NCI-H2196 treated with DMSO at 0.1 percent for 48 hours (cell line): ENCODE data around the gene ERBB4.
"Not testable (repeated sequence)": the region's sequence is repeated elsewhere in the genome, so short reads cannot be mapped to it uniquely, and the experiment has no call there.

Source experiments
- DNase-seq: peaks from one replicate; lab custom pipeline; 2025; ENCODE audit not compliant: unreplicated experiment; lab: John Stamatoyannopoulos, UW

ERBB4 gene

DNA sequence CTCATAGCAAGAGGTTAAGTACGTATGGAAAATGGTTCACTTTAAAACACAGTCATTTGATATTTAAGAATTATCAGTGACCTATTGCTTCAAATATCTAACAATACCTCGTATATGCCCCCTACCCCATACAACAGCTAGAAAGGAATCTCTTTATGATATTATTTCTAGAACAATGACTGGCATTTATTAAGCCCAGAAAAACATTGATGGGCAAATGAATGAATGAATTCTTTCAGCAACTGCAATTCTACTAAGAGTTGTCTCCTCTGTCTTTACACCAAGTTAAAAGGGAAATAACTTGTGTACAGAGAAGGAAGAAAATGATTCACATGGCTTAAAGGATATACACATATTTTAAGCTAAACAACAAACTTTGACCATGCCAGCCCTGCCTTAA, 384.7 kb downstream of the ERBB4 start:
- DNase-seq = no peak

DNA sequence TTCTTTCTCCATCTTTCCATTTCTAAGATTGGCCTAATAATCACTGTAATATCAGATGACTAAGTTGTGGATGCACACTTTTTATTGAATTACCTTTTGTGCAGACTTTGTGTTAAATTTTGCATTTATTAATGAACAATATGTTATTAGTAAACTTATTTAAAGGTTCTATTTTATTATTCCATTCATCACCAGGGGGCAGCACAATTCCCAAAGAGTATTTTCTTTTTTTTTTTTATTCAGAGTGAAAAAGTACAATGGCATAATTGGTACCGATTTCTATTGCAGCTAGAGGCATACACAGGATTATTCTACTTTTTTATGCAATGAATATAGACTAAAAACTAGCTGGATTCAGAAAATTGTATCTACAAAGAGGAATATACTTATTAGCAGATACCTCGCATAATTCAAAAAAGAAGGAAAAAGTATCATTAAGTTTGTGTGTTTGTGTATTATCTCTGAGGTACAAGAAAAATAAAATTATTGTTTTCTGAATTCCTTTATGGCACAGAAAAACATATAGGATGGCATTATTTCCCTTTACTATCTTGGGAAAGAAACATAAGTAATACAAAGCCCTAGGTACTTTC, 390.6 kb downstream of the ERBB4 start:
- DNase-seq = no peak

DNA sequence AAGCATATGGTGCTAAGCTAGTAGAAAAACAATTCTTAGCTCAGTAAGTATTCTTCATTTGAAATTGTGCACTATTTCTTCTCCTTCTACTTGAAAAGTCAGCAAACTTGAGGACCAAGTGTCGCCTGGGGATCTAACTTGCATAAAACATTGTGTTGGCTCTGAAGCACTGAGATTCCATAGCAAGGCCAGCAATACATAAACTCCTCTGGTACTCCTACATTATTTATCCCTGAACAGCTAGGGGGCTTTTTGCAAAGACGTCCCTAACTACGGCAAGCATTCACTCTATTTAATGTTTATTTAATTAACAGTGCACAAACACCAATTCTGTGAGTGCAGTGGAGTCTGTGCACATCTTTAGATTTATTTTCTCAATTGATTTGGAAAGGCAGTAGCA, 392.2 kb downstream of the ERBB4 start:
- no peak for DNase-seq

DNA sequence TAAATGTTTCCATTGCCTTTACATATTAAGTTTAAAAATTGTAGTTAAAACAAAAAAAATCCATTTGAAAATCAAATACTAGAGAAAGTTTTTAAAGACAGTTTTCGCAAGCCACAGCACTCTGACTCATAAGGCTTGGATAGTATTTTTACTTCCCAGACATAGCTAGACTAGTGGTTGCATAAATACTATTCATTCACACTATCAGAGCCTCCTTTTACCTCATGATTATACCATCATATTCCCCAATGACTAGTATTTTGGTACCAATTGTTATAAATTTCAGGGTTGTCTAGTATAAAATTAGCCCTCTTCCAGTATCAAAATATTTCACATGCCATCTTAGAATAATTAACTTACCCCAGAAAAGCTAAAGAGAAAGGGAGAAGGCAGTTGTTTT, 393.5 kb downstream of the ERBB4 start:
- DNase-seq = no peak

DNA sequence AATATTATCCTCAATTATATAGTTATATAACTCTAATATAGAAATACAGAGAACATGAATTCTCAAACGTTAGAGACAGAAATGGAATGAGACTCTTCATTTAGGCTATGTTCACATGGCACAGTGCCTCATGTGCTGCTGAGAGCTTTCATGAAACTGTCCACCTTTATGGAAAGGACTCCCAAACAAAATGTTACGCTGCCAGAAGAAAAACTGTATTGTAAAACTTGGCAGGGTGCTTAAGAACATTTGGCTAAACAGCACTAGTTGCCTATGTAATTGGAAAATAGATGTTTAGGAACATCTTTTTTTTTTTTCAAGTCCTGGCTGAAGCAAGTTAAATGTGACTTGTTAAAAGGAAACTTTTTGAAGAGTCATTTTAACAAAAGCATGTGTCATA, 396.0 kb downstream of the ERBB4 start:
- DNase-seq = no peak

DNA sequence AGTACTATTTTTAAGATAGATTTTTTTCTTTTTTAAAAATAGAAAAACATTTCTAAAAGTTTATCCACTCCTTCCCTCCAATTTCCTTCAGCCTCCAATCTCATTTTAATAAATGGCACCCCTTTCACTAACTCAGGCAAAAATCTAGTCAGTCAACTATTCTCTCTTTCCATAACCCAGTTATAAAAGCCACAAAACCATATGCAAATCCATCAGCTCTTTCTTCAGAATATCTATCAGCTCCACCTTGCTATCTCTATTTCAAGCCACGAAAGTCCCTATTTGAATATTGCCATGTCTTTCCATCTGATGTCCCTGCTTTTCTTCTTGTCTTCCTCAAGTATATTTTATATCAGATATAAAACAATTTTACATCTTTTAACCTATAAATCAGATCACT, 397.1 kb downstream of the ERBB4 start:
- DNase-seq = no peak

DNA sequence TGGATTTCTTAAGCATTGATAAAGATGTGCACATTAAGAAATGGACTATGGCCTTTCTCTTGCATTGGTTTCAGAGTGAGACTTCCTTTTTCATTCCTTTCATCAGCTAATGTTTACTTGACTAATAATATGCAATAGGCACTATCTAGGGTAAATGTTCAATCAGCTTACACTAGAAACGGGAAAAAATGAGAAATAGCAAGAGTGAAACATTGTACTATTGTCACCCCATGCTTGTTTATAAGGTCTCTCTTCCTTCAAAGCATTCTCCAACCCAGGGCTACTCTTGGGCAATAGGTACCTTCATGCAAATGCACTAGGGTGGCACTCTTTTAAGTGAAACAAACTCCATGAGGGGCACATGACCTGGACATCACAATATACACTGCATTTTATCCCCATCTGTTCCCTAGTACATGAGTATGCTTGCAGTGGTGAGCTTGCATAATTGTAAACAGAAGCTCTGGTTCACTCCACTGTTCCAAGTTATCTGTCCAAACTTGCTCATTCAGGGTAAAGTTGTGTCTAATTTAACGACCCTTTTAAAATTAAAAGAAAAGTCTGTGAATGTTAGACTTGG, 402.3 kb downstream of the ERBB4 start:
- no peak for DNase-seq

DNA sequence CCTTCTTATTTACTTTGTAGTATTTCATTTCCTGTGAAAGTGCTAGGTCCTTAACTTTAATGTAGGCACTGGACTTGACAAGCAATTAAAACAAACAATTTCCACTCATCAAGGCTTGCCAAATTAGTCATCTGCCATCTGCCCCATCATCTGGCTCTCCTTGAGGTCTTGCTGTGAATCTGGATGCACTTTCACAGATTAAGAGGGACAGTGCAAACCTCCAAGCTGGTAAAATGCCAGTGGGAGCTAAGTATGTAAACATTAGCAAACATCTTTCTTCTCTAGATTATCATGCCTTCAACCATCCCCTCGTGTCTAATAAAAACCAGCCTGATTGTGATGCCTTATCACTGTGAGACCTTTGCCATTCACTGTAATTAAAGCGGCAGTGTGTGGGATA, 402.9 kb downstream of the ERBB4 start:
- DNase-seq = no peak

DNA sequence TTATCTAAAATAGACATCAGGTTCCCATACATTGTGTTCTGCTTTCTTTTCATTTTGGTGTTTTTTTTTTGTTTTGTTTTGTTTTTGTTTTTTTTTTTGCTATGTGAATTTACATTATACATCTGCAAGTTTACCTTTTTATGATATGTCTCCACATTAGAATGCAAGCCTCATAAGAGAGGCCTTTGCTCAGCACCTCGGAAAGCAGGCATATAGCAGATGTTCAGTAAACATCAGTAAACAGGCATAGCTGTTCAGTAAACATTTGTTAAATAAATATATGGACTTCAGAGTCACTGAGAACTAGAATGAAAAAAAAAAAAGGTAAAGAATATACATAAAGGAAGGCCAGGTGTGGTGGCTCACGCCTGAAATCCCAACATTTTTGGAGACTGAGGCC, 405.3 kb downstream of the ERBB4 start:
- DNase-seq = no peak

DNA sequence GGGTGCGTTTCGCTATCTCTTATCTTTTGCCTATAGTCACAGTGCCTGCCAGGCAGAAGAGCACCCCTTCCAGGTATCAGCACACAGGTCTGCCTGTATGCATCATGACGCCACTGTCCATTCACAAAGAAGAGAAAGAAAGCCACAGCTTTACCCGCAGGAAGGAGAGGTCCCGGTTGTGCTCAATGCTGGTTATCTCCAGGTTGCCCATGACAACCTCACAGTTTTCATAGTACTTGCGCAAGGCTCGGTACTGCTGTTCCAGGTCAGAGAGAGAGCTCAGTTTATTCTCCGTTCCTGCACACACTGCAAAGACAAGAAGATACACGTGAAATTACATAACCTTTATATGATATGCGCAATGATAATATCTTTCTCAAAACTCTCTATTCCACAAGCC, 414.0 kb downstream of the ERBB4 start:
- DNase-seq = no peak

DNA sequence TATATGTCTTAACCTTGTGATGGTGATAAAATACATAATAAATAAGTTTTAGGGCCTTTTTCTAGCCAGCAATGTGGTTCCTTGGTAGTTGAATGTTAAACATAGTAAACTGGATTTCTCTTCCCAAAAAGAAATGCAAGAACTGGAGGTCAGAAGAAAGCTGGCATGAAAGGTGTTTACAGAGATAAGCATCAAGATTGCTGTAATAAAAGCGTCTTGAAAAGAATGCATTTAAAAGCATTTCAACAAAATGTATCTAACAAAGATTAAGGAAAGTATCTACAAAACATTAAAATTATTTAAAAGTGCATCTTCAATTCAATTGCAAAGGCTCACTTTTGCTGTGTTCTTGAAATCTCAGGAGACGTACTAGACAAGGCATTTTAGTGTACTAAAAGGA, 419.0 kb downstream of the ERBB4 start:
- DNase-seq = no peak

DNA sequence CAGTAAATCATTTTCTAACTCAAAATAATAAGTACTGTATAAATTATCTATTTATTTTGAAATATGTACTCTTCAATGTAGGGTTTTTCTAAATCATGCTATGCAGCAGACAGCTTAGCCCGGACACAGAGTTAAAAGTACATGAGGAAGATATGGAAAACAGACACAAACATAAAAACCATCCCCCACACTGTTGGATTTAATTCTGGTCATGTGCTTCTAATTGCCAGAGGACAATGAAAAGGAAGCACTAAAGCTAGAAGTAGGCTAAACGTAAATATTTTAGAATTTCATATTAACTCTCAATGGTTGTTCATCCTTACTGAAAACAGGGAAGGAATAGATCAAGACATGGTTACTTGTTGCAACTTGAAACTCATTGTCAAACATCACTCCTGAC, 420.7 kb downstream of the ERBB4 start:
- no peak for DNase-seq

DNA sequence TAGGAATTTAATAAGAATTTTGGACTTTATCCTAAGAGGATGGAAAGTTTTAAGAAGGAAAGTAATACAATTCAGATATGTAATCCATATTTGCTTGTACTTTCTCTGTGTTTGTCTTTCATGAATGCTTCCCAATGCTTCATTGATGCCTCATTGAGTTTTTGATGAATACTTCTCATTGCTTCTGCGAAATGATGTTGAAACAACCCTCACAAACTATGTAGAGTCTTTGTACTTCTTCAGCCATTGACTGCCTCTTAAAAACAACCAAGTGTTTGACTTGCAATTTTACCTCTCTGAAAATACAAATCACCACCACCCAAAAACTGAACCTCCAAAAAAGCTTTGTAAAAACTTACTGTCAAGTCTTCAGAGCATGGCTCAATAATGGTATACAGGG, 424.1 kb downstream of the ERBB4 start:
- DNase-seq = no peak

DNA sequence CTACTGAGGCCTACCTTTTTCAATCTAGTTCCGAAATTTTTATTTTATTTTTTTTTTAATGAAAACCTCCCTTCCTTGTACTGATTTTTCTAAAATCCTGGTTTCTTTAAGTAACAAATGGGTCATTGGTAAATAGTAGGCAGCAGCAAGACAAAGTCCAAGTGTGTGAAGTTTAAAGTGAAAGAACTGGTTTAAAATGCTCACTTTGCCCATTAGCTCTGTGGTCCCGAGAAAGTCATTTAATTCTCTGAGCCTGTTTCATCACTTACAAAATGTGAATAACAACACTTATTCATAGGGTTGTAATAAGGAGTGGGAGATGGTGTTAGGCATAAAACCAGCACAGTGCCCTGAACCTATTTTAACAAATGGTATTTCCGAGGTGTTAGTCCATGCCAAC, 426.2 kb downstream of the ERBB4 start:
- DNase-seq = no peak

DNA sequence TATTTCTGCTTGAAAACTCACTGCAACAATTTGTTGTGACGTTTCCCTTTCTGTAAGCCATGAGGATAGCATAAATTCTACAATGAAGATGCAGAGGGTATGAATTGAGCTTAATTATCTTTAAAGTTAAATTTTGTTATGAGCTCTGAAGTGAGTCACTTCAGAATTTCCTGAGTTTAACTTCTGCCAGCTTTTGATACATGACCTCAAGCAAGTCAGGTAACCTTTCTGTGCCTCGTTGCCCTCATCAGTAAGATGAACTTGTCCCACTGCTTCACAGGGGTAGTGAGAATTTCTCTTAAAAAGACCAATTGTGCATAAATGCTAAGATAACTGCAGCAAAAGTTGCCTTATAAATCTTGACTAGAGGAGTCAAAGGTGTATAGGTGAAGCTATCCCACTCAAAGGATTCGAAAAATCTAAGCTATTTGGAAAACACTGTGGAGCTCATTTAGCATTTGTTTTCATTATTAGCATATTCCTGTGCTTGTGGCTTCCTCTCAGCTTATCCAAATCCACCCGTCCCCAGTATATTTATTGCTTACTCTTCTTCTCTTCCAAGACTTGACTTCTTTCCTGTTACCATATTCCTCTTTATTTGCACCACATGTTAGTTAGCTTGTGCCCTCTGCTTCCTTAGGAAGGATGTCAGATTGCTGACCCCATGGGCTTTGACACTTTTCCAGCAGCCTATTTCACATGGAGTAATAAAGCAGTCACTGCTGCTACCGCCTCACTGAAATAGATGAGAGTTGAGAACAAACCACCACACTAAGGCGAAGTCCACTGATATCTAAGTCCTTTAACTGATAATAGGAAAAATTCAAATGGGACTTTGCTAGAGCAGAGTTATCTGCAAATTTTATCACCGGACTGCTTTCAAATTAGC, 428.6 kb downstream of the ERBB4 start:
- no peak for DNase-seq

DNA sequence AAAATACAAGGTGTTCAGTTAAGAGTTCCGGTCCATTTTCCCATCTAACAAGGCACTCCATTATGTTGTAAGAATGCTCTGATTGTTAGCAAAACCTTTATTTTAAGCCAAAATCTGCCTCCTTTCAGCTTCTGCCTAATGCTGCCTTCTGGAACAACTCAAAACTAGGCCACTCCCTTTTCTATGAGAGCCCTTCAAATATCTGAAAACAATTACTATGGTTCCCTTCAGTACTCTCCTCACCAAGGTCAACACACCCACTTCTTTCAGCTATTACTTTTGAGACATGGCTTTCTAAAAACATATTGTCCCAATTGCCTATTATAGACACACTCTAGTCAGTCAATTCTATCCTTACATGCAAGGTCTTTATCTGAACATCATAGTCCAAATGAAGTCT, 429.4 kb downstream of the ERBB4 start:
- DNase-seq = no peak

DNA sequence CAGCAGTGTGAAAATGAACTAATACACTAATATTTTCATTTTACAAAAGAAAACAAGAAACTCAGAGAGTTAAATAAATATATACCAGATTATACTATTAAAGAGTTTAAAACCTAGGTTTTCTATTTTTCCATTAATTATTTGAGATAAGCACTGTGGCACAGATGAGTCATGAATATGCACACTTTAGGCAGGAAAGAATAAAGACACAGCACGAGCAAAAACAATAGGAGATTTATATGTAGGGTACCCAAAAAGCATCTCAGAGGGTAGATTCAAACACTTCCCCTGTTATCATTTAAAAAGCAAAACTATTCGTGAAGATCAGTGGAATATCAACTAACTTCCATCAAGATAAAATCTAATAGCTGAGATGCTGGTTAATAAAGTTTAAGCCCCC, 430.6 kb downstream of the ERBB4 start:
- DNase-seq = no peak

DNA sequence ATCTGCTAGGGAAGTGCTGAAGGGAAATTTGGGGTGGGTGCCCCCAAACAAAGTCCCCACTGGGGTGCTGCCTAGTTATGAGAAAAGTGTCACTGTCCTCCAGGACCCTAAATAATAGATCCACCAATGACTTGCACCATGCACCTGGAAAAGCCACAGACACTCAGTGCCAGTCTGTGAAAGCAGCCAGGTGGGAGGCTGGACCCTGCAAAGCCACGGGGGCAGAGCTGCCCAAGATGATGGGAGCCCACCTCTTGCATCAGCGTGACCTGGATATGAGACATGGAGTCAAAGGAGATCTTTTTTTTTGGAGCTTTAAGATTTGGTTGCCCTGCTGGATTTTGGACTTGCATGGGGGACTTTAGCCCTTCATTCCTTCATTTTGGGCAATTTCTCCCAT, 431.6 kb downstream of the ERBB4 start:
- DNase-seq = no peak

DNA sequence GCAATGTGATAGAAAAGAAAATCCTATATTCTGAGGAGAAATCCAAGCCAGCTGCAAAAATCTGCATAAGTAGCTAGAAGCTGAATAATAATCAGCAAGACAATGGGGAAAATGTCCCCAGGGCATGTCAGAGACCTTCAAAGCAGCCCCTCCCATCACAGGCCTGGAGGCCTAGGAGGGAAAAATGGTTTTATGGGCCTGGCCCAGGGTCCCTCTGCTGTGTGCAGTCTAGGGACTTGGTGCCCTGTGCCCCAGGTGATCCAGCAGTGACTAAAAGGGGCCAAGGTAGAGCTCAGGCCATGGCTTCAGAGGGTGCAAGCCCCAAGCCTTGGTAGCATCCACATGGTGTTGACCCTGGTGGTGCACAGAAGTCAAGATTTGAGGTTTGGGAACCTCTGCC, 432.1 kb downstream of the ERBB4 start:
- not testable (repeated sequence) for DNase-seq

DNA sequence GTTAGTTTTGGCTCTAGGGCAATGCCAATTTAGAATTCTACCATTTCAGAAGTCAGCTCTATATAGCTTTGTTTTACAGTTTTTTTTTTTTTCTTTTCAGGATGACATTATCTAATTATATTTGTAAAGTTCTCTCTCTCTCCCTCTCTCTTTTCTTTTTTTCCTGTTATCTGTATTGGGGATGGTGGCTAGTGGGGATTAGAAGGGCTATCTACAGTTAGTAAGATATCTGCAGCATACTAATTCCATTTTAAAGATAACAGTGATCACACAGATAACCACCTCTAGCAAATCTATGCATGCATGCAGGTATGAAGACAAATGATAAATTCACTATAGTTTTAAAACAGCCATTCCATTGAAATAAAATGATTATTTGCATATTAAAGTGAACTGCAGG, 438.9 kb downstream of the ERBB4 start:
- DNase-seq = no peak

DNA sequence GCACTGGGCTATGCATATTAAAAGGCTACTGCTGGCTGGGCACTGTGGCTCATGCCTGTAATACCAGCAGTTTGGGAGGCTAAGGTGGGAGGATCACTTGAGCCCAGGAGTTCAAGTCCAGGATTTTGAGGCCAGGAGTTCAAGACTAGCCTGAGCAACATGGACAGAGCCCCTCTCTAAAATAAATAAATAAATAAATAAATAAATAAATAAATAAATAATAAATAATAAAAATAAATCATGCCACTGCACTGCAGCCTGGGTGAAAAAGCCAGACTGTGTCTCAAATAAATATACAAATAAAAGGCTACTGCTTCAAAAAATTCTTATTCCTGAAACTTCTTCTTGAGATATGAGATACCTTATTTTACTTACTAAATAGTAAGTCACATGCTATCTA, 439.6 kb downstream of the ERBB4 start:
- DNase-seq = no peak

DNA sequence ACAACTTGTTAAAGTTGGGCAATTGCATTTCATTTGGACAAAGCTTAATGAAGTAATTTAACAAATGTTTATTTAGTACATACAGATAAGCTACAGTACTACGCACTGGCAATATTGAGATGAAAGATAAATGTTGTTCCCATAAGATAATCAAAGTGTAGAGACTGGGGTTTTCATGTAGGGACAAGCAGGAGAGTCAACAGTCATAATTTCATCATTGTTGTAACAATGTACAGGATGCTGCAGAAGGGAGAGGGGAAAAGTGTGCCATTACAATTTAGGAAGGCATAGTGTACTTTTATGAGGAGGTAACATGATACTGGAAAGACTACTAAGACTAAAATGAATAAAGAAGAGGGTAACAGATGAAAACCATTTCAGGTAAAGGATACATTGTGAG, 441.6 kb downstream of the ERBB4 start:
- no peak for DNase-seq

DNA sequence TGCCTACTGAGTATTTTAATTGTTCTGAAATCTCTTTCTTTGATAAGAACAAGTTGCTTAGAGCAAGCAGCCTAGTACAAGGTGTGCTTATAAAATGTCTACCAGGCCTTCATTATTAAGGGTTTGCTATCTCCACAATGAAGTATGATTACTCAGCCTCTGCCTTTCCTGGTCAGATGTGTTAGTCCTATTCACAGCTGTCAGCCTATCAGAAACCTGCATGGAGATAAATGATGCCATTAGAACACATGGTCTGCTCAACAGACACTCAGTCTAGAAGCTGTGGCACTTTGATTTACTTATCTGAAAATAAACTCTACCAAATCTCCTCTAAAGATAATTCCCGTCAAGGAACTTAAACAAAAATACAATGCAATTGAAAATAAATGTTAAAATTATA, 448.7 kb downstream of the ERBB4 start:
- no peak for DNase-seq
